ENCODE data around the gene IER5. TPM values are rescaled to one million over a fixed set of nuclear protein-coding genes. Genes with fewer than 3 reads are reported as not detected.
A peak's percentile ranks its signal among the peaks of the same experiment; 100 is the strongest.

Gene IER5
- total and polyA plus RNA-seq, 2 of the 13 experiments (the other 11 are each of a cell fraction or from before 2014, with no cell fraction given), result 2.5 to 3.5 TPM

GRCh38 chr1:181112071-181112929 lies 23.8 kb downstream of the IER5 start (continued):
- TF ChIP-seq KIAA2018 (CRISPR knock-in tag; IDR thresholded peaks at IDR 0.05; ENCODE audit: borderline replicate concordance) (no peak), IRF9 (CRISPR knock-in tag; IDR thresholded peaks at IDR 0.05; ENCODE audit: borderline replicate concordance) (0 out of 2 replicates have a peak, but pooled peaks have one; percentile 57), PITX1 (CRISPR knock-in tag; IDR thresholded peaks at IDR 0.05) (peak; percentile 83), SRSF1 (optimal IDR thresholded peaks at IDR 0.05; ENCODE audit: low read depth, low read length) (no peak), CEBPZ (IDR thresholded peaks at IDR 0.05; ENCODE audit: low read length) (no peak), ZNF557 (CRISPR knock-in tag; IDR thresholded peaks at IDR 0.05) (0 out of 2 replicates have a peak, but pooled peaks have one; percentile 64), FOXK1 (CRISPR knock-in tag; IDR thresholded peaks at IDR 0.05; ENCODE audit: borderline replicate concordance, low read depth) (peak; percentile 96), CREM (IDR thresholded peaks at IDR 0.05) (peak; percentile 61; the same call in 1 of the 2 replicates), CREM (CRISPR knock-in tag; IDR thresholded peaks at IDR 0.05) (no peak), DMAP1 (CRISPR knock-in tag; IDR thresholded peaks at IDR 0.05) (peak; percentile 71), ZMAT3 (CRISPR knock-in tag; conservative IDR thresholded peaks at IDR 0.05) (peak; percentile 75; the same call in 1 of the 2 replicates), POLR2AphosphoS5 (IDR thresholded peaks at IDR 0.05; ENCODE audit: low read depth, low read length) (no peak), TRIM24 (CRISPR knock-in tag; IDR thresholded peaks at IDR 0.05) (peak; percentile 85), TEF (CRISPR knock-in tag; IDR thresholded peaks at IDR 0.05) (no peak; the same call in 1 of the 2 replicates), HOXD1 (CRISPR knock-in tag; IDR thresholded peaks at IDR 0.05) (no peak; the same call in 1 of the 2 replicates), KAT8 (CRISPR knock-in tag; IDR thresholded peaks at IDR 0.05) (peak; percentile 91), CEBPG (CRISPR knock-in tag; IDR thresholded peaks at IDR 0.05) (peak; percentile 98)
